ENCODE measurements around the gene EMP1. TPM values are rescaled to one million over a fixed set of nuclear protein-coding genes. Genes with fewer than 3 reads are reported as not detected.

EMP1 gene
- total and polyA plus RNA-seq, 9 of the 15 experiments (the other 6 are each of a cell fraction or from before 2014, with no cell fraction given): 0.10 to 0.60 TPM; not detected in 7

DNA sequence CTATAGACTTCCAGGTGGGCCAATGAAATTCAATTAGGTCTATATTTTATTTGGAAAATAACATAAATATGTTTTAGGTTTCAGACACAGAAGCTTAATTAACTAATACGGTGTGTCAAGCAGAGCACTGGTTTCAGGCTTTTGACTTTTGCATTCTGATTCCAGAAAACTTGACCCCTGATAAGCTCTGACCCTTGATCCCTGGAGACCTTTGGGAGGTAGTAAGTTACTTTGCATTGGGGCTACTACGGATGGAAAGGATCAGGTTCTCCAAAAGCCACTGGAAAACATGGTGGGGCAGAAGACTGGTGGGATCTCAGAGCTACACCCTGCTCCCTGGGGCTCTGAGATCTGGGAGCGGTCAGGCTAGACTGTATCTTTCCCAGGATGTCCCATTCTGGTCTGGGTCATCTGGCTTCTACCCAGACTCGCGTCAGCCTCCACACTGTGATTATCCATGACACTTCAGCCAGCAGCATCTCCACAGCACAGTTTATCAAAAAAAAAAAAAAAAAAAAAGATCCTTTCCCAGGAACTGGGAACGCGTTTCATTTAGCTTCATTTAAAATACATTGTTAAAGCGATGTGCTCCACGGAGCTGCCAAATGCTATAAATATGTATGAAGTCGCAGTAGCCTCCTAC, 17.8 kb upstream of the EMP1 start:
- no peaks in the 10 kb centered on the region for H3K9me3 ChIP-seq (replicated peaks; ENCODE audit: control insufficient read depth, insufficient read depth, low read depth, low read length)
- ATAC-seq (no peak), DNase-seq (ENCODE audit: extremely low read depth in 1 of 4, low spot score in 3 of 4) (no peak), FAIRE-seq (no peak)
- H3K27me3 ChIP-seq (ENCODE audit: control insufficient read depth in 2 of 2, insufficient read depth in 2 of 2, low read length in 2 of 2): peaks cover 0 to 11% of the 10 kb centered on the region in 2 experiments; a peak in 2 of 5 replicates
- in situ Hi-C loops (cut with MboI) (no loop called here), intact Hi-C loops (cut with micrococcal nuclease) (no loop called here)
- H2AFZ ChIP-seq (ENCODE audit: low read depth, low read length): no peak overlapping the region
- H3K4me3 ChIP-seq: no peak overlapping the region
- H3K9me1 ChIP-seq (ENCODE audit: control insufficient read depth, insufficient read depth, low read length): no peaks in the 10 kb centered on the region
- H3K4me2 ChIP-seq (ENCODE audit: insufficient read depth, low read length): no peak overlapping the region
- no peak overlapping the region for H3K9ac ChIP-seq (ENCODE audit: insufficient read depth in 1 of 2, low read depth in 2 of 2, low read length in 2 of 2)
- ChIA-PET POLR2A (no interaction called here), CTCF (ENCODE audit: low intra/inter-chr PET ratio) (no interaction called here)
- H3K79me2 ChIP-seq (ENCODE audit: control insufficient read depth, insufficient read depth, low read length): no peaks in the 10 kb centered on the region
- H4K20me1 ChIP-seq (replicated peaks; ENCODE audit: control insufficient read depth, insufficient read depth, low read length): no peaks in the 10 kb centered on the region
- BruUV-seq (replicated peaks): no TSS peak
- TF ChIP-seq ERF (CRISPR knock-in tag; IDR thresholded peaks at IDR 0.05): no peak
- TF ChIP-seq, protein P1, sequence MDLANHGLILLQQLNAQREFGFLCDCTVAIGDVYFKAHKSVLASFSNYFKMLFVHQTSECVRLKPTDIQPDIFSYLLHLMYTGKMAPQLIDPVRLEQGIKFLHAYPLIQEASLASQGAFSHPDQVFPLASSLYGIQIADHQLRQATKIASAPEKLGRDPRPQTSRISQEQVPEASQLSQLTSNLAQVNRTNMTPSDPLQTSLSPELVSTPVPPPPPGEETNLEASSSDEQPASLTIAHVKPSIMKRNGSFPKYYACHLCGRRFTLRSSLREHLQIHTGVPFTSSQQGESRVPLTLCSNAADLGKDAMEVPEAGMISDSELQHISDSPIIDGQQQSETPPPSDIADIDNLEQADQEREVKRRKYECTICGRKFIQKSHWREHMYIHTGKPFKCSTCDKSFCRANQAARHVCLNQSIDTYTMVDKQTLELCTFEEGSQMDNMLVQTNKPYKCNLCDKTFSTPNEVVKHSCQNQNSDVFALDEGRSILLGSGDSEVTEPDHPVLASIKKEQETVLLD (IDR thresholded peaks at IDR 0.05): no peak
- no peak for TF ChIP-seq BRF1 (IDR thresholded peaks at IDR 0.05; ENCODE audit: borderline replicate concordance, extremely low read depth, insufficient read length)
- no peak for TF ChIP-seq CTBP1 (IDR thresholded peaks at IDR 0.05; ENCODE audit: borderline replicate concordance)
- no peak for TF ChIP-seq HNRNPLL (IDR thresholded peaks at IDR 0.05; ENCODE audit: low read depth, low read length, poor library complexity, severe bottlenecking)
- TF ChIP-seq ZBTB17 (CRISPR knock-in tag; IDR thresholded peaks at IDR 0.05): no peak
- TF ChIP-seq ZNF57 (CRISPR knock-in tag; IDR thresholded peaks at IDR 0.05): no peak
- TF ChIP-seq HNRNPH1 (optimal IDR thresholded peaks at IDR 0.05; ENCODE audit: low read depth, low read length): no peak
- TF ChIP-seq, protein P2, sequence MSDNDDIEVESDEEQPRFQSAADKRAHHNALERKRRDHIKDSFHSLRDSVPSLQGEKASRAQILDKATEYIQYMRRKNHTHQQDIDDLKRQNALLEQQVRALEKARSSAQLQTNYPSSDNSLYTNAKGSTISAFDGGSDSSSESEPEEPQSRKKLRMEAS (CRISPR knock-in tag; IDR thresholded peaks at IDR 0.05): no peak
- TF ChIP-seq PHF8 (IDR thresholded peaks at IDR 0.05; ENCODE audit: borderline replicate concordance, low read length): no peak
- TF ChIP-seq ZNF699 (CRISPR knock-in tag; IDR thresholded peaks at IDR 0.05; ENCODE audit: insufficient replicate concordance): no peak
- TF ChIP-seq ZNF24 (IDR thresholded peaks at IDR 0.05): no peak
- TF ChIP-seq FOXJ2 (tag; IDR thresholded peaks at IDR 0.05): no peak
- TF ChIP-seq SAP30 (IDR thresholded peaks at IDR 0.05; ENCODE audit: borderline replicate concordance, insufficient read depth, low read depth, low read length, poor library complexity, severe bottlenecking): no peak
- WGBS (ENCODE audit: insufficient coverage, low coverage, missing lambda C conversion rate): 2% methylated on average over 8 of the region's 10 CpGs
- no peak overlapping the region for H3K27ac ChIP-seq (ENCODE audit: extremely low read depth, low read depth, low read length)
- no peaks in the 10 kb centered on the region for H3K36me3 ChIP-seq (ENCODE audit: control insufficient read depth, insufficient read depth, low read length)
- no peaks in the 10 kb centered on the region for H3K4me1 ChIP-seq (replicated peaks in 1 of 2; ENCODE audit: control insufficient read depth in 2 of 2, insufficient read depth in 2 of 2, low read length in 2 of 2)
